ENCODE results near the gene NFATC1.

NFATC1 gene

GRCh38 chr18:79387214-79387613, 8.5 kb upstream of the NFATC1 start:
- no peak overlapping the region for H3K4me3 ChIP-seq (ENCODE audit: low read depth, low read length)

- H3K4me3 ChIP-seq (ENCODE audit: low read depth, low read length): no peak overlapping the region
Measured at GRCh38 chr18:79387615-79388014, 8.1 kb upstream of the NFATC1 start.

- no peak overlapping the region for H3K4me3 ChIP-seq (ENCODE audit: low read depth, low read length)
Measured at GRCh38 chr18:79388043-79388442, 7.7 kb upstream of the NFATC1 start.

GRCh38 chr18:79389689-79390088, 6.0 kb upstream of the NFATC1 start:
- H3K4me3 ChIP-seq (ENCODE audit: low read depth, low read length): no peak overlapping the region

- H3K4me3 ChIP-seq (ENCODE audit: low read depth, low read length): no peak overlapping the region
Measured at GRCh38 chr18:79392226-79392625, 3.5 kb upstream of the NFATC1 start.

- peak overlapping the region; percentile 30 for H3K4me3 ChIP-seq (ENCODE audit: low read depth, low read length)
Measured at GRCh38 chr18:79393181-79393634, 2.5 kb upstream of the NFATC1 start.

- H3K4me3 ChIP-seq (ENCODE audit: low read depth, low read length): peak overlapping the region; percentile 30
Measured at GRCh38 chr18:79393635-79394533, 1.8 kb upstream of the NFATC1 start.

- H3K4me3 ChIP-seq (ENCODE audit: low read depth, low read length): no peak overlapping the region
Measured at GRCh38 chr18:79394534-79395307, 1.0 kb upstream of the NFATC1 start.

GRCh38 chr18:79395308-79395640, 456 bp upstream of the NFATC1 start:
- H3K4me3 ChIP-seq (ENCODE audit: low read depth, low read length): no peak overlapping the region

GRCh38 chr18:79396431-79397246, 909 bp downstream of the NFATC1 start:
- peak overlapping the region; percentile 30 for H3K4me3 ChIP-seq (ENCODE audit: low read depth, low read length)

- no peak overlapping the region for H3K4me3 ChIP-seq (ENCODE audit: low read depth, low read length)
Measured at GRCh38 chr18:79397247-79397829, 1.6 kb downstream of the NFATC1 start.

GRCh38 chr18:79397830-79398761, 2.4 kb downstream of the NFATC1 start:
- H3K4me3 ChIP-seq (ENCODE audit: low read depth, low read length): no peak overlapping the region

GRCh38 chr18:79399275-79400081, 3.7 kb downstream of the NFATC1 start:
- H3K4me3 ChIP-seq (ENCODE audit: low read depth, low read length): peak overlapping the region; percentile 37

GRCh38 chr18:79400091-79400590, 4.4 kb downstream of the NFATC1 start:
- peak overlapping the region; percentile 34 for H3K4me3 ChIP-seq (ENCODE audit: low read depth, low read length)

- peak overlapping the region; percentile 34 for H3K4me3 ChIP-seq (ENCODE audit: low read depth, low read length)
Measured at GRCh38 chr18:79400591-79401381, 5.1 kb downstream of the NFATC1 start.

- H3K4me3 ChIP-seq (ENCODE audit: low read depth, low read length): no peak overlapping the region
Measured at GRCh38 chr18:79401494-79402208, 5.9 kb downstream of the NFATC1 start.

GRCh38 chr18:79402209-79402576, 6.5 kb downstream of the NFATC1 start:
- no peak overlapping the region for H3K4me3 ChIP-seq (ENCODE audit: low read depth, low read length)

Data from iPS-11a (cell line).